Measurements from ENCODE around the gene NPBWR2. TPM values are rescaled to one million over a fixed set of nuclear protein-coding genes. Genes with fewer than 3 reads are reported as not detected.
A peak's percentile ranks its signal among the peaks of the same experiment; 100 is the strongest.

Gene NPBWR2
- total RNA-seq, 3 donors from 2014 or later (not counting 1 experiment from before 2014, with no cell fraction given): not detected

GRCh38 chr20:64093013-64093503, 14.3 kb downstream of the NPBWR2 start:
- no peak overlapping the region for H3K4me3 Mint-ChIP-seq
- ATAC-seq (no peak), DNase-seq (no peak)
- H3K4me1 Mint-ChIP-seq: peaks cover 0 to 9% of the 10 kb centered on the region in 2 donors
- H3K27ac ChIP-seq (ENCODE audit: low read length): no peak overlapping the region
- TF ChIP-seq CTCF (IDR thresholded peaks at IDR 0.05): no peak
- H3K4me1 ChIP-seq (ENCODE audit: control insufficient read depth, insufficient read depth, low read length): no peaks in the 10 kb centered on the region
- H3K4me3 ChIP-seq (ENCODE audit: low read length): no peak overlapping the region
- no peaks in the 10 kb centered on the region for H3K36me3 ChIP-seq (ENCODE audit: control insufficient read depth, insufficient read depth, low read length)
- H3K27ac Mint-ChIP-seq: no peak overlapping the region
- H3K27me3 ChIP-seq (ENCODE audit: control insufficient read depth, insufficient read depth, low read length): no peaks in the 10 kb centered on the region
- H3K36me3 Mint-ChIP-seq: no peaks in the 10 kb centered on the region
- peaks cover 0 to 3% of the 10 kb centered on the region in 2 donors for H3K27me3 Mint-ChIP-seq (ENCODE audit: low read depth in 2 of 2)
- WGBS (ENCODE audit: insufficient coverage): 90% methylated on average over 8 of the region's 9 CpGs
- H3K9me3 Mint-ChIP-seq: peaks cover 4 to 5% of the 10 kb centered on the region in 2 donors
- intact Hi-C loops (cut with micrococcal nuclease): no loop called here
- no peaks in the 10 kb centered on the region for H3K9me3 ChIP-seq (ENCODE audit: control insufficient read depth, insufficient read depth, low read length)

- Mint-ChIP-seq H3K4me1 (peaks cover 0 to 9% of the 10 kb centered on the region in 2 donors), H3K4me3 (no peak overlapping the region), H3K27ac (no peak overlapping the region), H3K27me3 (ENCODE audit: low read depth in 2 of 2) (peaks cover 0 to 4% of the 10 kb centered on the region in 2 donors), H3K9me3 (peaks cover 4 to 5% of the 10 kb centered on the region in 2 donors), H3K36me3 (no peaks in the 10 kb centered on the region)
- Histone ChIP-seq H3K9me3 (ENCODE audit: control insufficient read depth, insufficient read depth, low read length) (peaks cover 4% of the 10 kb centered on the region), H3K27ac (ENCODE audit: low read length) (no peak overlapping the region), H3K4me3 (ENCODE audit: low read length) (no peak overlapping the region), H3K27me3 (ENCODE audit: control insufficient read depth, insufficient read depth, low read length) (no peaks in the 10 kb centered on the region), H3K36me3 (ENCODE audit: control insufficient read depth, insufficient read depth, low read length) (no peaks in the 10 kb centered on the region), H3K4me1 (ENCODE audit: control insufficient read depth, insufficient read depth, low read length) (no peaks in the 10 kb centered on the region)
- peak in 1 of 2 donors; percentile 16 for DNase-seq
- ATAC-seq: no peak
- intact Hi-C loops (cut with micrococcal nuclease): no loop called here
- no peak for TF ChIP-seq CTCF (IDR thresholded peaks at IDR 0.05)
- 79% methylated on average over 27 of the region's 27 CpGs for WGBS (ENCODE audit: insufficient coverage)
Measured at GRCh38 chr20:64092258-64093012, 14.9 kb downstream of the NPBWR2 start.

- ATAC-seq: no peak
- H3K27me3 Mint-ChIP-seq (ENCODE audit: low read depth in 2 of 2): peaks cover 0 to 4% of the 10 kb centered on the region in 2 donors
- H3K27me3 ChIP-seq (ENCODE audit: control insufficient read depth, insufficient read depth, low read length): no peaks in the 10 kb centered on the region
- no peaks in the 10 kb centered on the region for H3K36me3 ChIP-seq (ENCODE audit: control insufficient read depth, insufficient read depth, low read length)
- no peak overlapping the region for H3K27ac Mint-ChIP-seq
- H3K4me3 ChIP-seq (ENCODE audit: low read length): no peak overlapping the region
- DNase-seq: no peak
- H3K9me3 ChIP-seq (ENCODE audit: control insufficient read depth, insufficient read depth, low read length): peaks cover 4% of the 10 kb centered on the region
- H3K4me3 Mint-ChIP-seq: no peak overlapping the region
- H3K4me1 ChIP-seq (ENCODE audit: control insufficient read depth, insufficient read depth, low read length): no peaks in the 10 kb centered on the region
- 64% methylated on average over 16 of the region's 16 CpGs for WGBS (ENCODE audit: insufficient coverage)
- H3K9me3 Mint-ChIP-seq: peaks cover 1 to 3% of the 10 kb centered on the region in 2 donors
- H3K36me3 Mint-ChIP-seq: no peaks in the 10 kb centered on the region
- no peak overlapping the region for H3K27ac ChIP-seq (ENCODE audit: low read length)
- intact Hi-C loops (cut with micrococcal nuclease): no loop called here
- peaks cover 0 to 5% of the 10 kb centered on the region in 2 donors for H3K4me1 Mint-ChIP-seq
- no peak for TF ChIP-seq CTCF (IDR thresholded peaks at IDR 0.05)
Measured at GRCh38 chr20:64091770-64092169, 15.6 kb downstream of the NPBWR2 start.

Data from natural killer cell (primary cell).